ENCODE data around the gene CLSTN2. TPM values are rescaled to one million over a fixed set of nuclear protein-coding genes. Genes with fewer than 3 reads are reported as not detected.

Gene CLSTN2
- total RNA-seq, 2 donors from 2014 or later, result 3.5 to 60.3 TPM

DNA sequence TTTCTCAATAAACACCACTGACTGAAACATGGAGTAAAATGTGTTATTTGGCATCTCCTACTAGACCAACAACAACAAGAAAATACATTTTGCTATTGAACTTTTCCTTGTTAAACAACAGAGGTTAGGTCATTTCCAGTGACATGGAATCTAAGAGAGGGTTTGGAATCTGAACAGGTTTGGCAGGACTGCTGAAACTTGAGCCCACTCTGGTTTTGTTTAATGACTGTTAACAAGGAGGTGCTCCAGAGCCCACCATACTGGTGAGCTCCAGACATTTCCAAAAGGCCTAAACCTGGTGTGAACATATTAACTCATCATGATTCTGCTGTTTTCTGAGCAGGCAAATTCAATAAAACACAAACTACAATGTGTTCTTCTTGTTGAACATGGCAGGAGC is 412.2 kb downstream of the CLSTN2 start:
- intact Hi-C loops (cut with DNase I), result no loop called here
- DNase-seq (ENCODE audit: low spot score), result no peak
- no peak for TF ChIP-seq POLR2A (IDR thresholded peaks at IDR 0.05)
- TF ChIP-seq POLR2AphosphoS5 (IDR thresholded peaks at IDR 0.05), result no peak
- TF ChIP-seq, protein P1, sequence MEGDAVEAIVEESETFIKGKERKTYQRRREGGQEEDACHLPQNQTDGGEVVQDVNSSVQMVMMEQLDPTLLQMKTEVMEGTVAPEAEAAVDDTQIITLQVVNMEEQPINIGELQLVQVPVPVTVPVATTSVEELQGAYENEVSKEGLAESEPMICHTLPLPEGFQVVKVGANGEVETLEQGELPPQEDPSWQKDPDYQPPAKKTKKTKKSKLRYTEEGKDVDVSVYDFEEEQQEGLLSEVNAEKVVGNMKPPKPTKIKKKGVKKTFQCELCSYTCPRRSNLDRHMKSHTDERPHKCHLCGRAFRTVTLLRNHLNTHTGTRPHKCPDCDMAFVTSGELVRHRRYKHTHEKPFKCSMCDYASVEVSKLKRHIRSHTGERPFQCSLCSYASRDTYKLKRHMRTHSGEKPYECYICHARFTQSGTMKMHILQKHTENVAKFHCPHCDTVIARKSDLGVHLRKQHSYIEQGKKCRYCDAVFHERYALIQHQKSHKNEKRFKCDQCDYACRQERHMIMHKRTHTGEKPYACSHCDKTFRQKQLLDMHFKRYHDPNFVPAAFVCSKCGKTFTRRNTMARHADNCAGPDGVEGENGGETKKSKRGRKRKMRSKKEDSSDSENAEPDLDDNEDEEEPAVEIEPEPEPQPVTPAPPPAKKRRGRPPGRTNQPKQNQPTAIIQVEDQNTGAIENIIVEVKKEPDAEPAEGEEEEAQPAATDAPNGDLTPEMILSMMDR (IDR thresholded peaks at IDR 0.05), result no peak

DNA sequence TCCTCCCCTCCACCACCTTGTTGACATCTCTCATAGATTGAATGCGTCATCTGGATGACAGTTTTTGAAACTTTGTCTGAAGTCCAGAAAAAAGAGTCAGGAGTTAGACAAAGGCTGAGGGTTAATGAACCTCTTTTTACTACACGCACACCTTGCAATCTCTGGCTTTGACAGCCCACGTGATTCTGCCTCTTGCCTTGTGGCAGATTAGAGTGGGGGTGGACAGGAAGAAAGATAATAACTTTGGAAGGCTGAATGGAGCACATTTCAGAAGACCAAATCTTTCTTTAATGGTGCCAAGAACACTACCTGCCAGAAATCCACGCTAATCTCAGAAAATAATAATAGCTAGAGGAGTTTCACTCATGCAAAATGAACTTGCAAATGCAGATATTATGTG is 415.0 kb downstream of the CLSTN2 start:
- intact Hi-C loops (cut with DNase I), result no loop called here
- no peak for DNase-seq (ENCODE audit: low spot score)
- H3K4me1 ChIP-seq (replicated peaks), result no peaks in the 10 kb centered on the region
- 63% methylated on average over 4 of the region's 4 CpGs for WGBS
- TF ChIP-seq, protein P1 (IDR thresholded peaks at IDR 0.05), result no peak
- TF ChIP-seq POLR2AphosphoS5 (IDR thresholded peaks at IDR 0.05), result no peak
- no peak overlapping the region for H3K27ac ChIP-seq
- H3K4me3 ChIP-seq, result no peak overlapping the region
- H3K36me3 ChIP-seq, result no peaks in the 10 kb centered on the region
- no peaks in the 10 kb centered on the region for H3K9me3 ChIP-seq
- H3K27me3 ChIP-seq (replicated peaks; ENCODE audit: insufficient read depth), result no peaks in the 10 kb centered on the region

More for the DNA sequence above, 412.2 kb downstream of the CLSTN2 start:
- H3K4me1 ChIP-seq (replicated peaks), result no peaks in the 10 kb centered on the region
- no peak overlapping the region for H3K4me3 ChIP-seq
- H3K27me3 ChIP-seq (replicated peaks; ENCODE audit: insufficient read depth), result no peaks in the 10 kb centered on the region
- no peak overlapping the region for H3K27ac ChIP-seq
- H3K9me3 ChIP-seq, result no peaks in the 10 kb centered on the region
- no peaks in the 10 kb centered on the region for H3K36me3 ChIP-seq

DNA sequence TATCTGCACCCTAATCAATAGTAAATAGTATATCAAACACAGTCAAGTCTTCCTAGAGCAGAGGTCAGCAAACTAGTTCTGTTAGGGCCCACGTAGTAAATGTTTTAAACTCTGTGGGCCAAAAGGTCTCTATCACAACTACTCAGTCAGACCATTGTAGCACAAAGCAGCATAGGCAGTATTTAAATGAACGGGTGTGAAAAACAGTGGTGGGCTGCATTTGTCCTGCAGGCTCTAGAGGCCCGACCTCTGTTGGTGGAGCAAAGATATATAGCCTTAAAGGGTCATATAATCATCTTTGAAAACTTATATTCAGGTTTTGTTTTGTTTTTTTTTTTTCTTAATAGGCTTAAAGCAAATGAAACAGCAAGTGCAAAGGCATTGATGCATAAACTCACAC is 416.5 kb downstream of the CLSTN2 start:
- DNase-seq (ENCODE audit: low spot score), result no peak
- H3K36me3 ChIP-seq, result no peaks in the 10 kb centered on the region
- H3K27ac ChIP-seq, result no peak overlapping the region
- no peaks in the 10 kb centered on the region for H3K9me3 ChIP-seq
- H3K27me3 ChIP-seq (replicated peaks; ENCODE audit: insufficient read depth), result no peaks in the 10 kb centered on the region
- TF ChIP-seq, protein P1 (IDR thresholded peaks at IDR 0.05), result no peak
- no peak for TF ChIP-seq POLR2A (IDR thresholded peaks at IDR 0.05)
- TF ChIP-seq POLR2AphosphoS5 (IDR thresholded peaks at IDR 0.05), result no peak
- no peak overlapping the region for H3K4me3 ChIP-seq
- no peaks in the 10 kb centered on the region for H3K4me1 ChIP-seq (replicated peaks)
- WGBS, result 67% methylated on average over 3 of the region's 3 CpGs
- intact Hi-C loops (cut with DNase I), result no loop called here

DNA sequence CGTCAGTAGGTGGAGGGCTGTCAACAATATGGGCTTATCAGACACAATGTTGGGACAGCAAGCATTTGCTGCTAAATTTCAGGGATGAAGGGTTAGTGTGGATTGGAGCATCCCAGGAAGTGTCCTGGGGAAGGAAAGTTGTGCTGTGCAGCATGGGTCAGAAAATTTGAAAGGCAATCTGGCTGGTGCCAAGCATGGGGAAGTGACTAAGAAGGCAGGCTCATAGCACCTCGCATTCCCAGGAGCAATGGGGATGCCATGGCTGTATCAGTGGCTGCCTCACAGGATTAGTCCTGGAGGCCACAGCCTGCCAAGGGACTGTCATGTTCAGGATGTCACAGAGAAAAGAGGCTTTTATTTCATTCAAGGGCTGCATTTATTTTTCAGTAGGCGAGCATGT is 420.5 kb downstream of the CLSTN2 start:
- intact Hi-C loops (cut with DNase I), result no loop called here
- Histone ChIP-seq H3K27ac (no peak overlapping the region), H3K27me3 (replicated peaks; ENCODE audit: insufficient read depth) (no peaks in the 10 kb centered on the region), H3K9me3 (no peaks in the 10 kb centered on the region), H3K36me3 (no peaks in the 10 kb centered on the region), H3K4me1 (replicated peaks) (no peaks in the 10 kb centered on the region), H3K4me3 (no peak overlapping the region)
- WGBS, result 93% methylated on average over 3 of the region's 3 CpGs
- DNase-seq (ENCODE audit: low spot score), result no peak
- no peak for TF ChIP-seq POLR2A (IDR thresholded peaks at IDR 0.05)
- TF ChIP-seq, protein P1 (IDR thresholded peaks at IDR 0.05), result no peak
- no peak for TF ChIP-seq POLR2AphosphoS5 (IDR thresholded peaks at IDR 0.05)

DNA sequence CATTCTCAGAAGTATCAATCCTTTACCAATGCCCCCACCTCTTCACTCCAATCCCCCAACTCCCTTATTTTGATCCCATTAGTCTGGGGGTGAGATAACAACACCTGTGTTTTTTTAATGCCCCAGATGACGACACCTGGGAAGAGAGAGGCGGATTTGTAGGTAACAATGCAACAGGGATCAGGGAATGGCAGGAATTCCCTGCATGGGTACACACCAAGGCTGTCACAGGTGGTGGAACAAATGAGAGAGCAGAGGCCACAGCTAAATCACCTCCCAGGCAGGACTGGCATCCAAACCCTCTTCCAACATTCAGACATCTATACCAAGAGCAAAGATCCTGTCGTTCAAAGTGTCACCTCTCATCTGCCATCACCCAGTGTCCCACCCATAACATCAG is 423.7 kb downstream of the CLSTN2 start:
- no peaks in the 10 kb centered on the region for H3K4me1 ChIP-seq (replicated peaks)
- intact Hi-C loops (cut with DNase I), result no loop called here
- TF ChIP-seq, protein P1 (IDR thresholded peaks at IDR 0.05), result no peak
- TF ChIP-seq POLR2A (IDR thresholded peaks at IDR 0.05) (no peak), POLR2AphosphoS5 (IDR thresholded peaks at IDR 0.05) (no peak)
- H3K27me3 ChIP-seq (replicated peaks; ENCODE audit: insufficient read depth), result no peaks in the 10 kb centered on the region
- H3K27ac ChIP-seq, result no peak overlapping the region
- H3K4me3 ChIP-seq, result no peak overlapping the region
- H3K9me3 ChIP-seq, result no peaks in the 10 kb centered on the region
- DNase-seq (ENCODE audit: low spot score), result no peak
- no peaks in the 10 kb centered on the region for H3K36me3 ChIP-seq
- WGBS, result 78% methylated on average over 3 of the region's 3 CpGs

Data from prostate gland (tissue), 2 donors.